Common myeloid progenitor, CD34-positive (primary cell): ENCODE results near the gene TEDC1.

Source experiments
- CTCF ChIA-PET: fragments of 350-600 bp; sonication (Branson Sonifier 250); formaldehyde crosslinking; loops from one replicate; lab custom pipeline; 2021; ENCODE audit warnings: antibody characterized with exemption; lab: Charles Lee
- POLR2A ChIA-PET: fragments of 350-600 bp; sonication (Branson Sonifier 250); formaldehyde crosslinking; loops from one replicate; lab custom pipeline; 2021; ENCODE audit warnings: antibody characterized with exemption; lab: Charles Lee
- DNase-seq, 3 donors: peaks; one replicate each; pipeline versions ENCODE4 v3.0.0 to v3.0.0-alpha.2; 2013
- H3K27ac ChIP-seq, 2 experiments: 1 replicate in 1 of 2; 2 replicates in 1 of 2; pipeline ENCODE4 v1.7.0; 2013; ENCODE audit warnings: inconsistent platforms in 2 of 2, low read length in 2 of 2, mild to moderate bottlenecking in 2 of 2, low read depth in 1 of 2, moderate library complexity in 1 of 2; ENCODE audit not compliant: severe bottlenecking in 2 of 2, insufficient read depth in 1 of 2, poor library complexity in 1 of 2
- H3K27me3 ChIP-seq, 5 experiments: replicated peaks in 2 of 5; 1 replicate in 3 of 5; 2 replicates in 2 of 5; pipeline versions ENCODE4 v1.6.1 to v1.7.0; 2013; ENCODE audit warnings: low read length in 4 of 5, mild to moderate bottlenecking in 2 of 5, moderate library complexity in 2 of 5, inconsistent platforms in 1 of 5; ENCODE audit not compliant: insufficient read depth in 5 of 5, control insufficient read depth in 4 of 5
- H3K36me3 ChIP-seq, 4 experiments: 1 replicate in 2 of 4; 2 replicates in 2 of 4; pipeline versions ENCODE4 v1.6.1 to v1.7.0; 2013; ENCODE audit warnings: low read length in 3 of 4, control low read depth in 1 of 4, mild to moderate bottlenecking in 1 of 4; ENCODE audit not compliant: control insufficient read depth in 4 of 4, insufficient read depth in 4 of 4
- H3K4me1 ChIP-seq, 4 experiments: 1 replicate in 3 of 4; 2 replicates in 1 of 4; pipeline versions ENCODE4 v1.6.1 to v1.7.1; 2013; ENCODE audit warnings: low read length in 3 of 4, mild to moderate bottlenecking in 3 of 4, control low read depth in 1 of 4, inconsistent platforms in 1 of 4, moderate library complexity in 1 of 4; ENCODE audit not compliant: control insufficient read depth in 4 of 4, insufficient read depth in 4 of 4; ENCODE audit errors: control extremely low read depth in 1 of 4
- H3K4me3 ChIP-seq, 7 experiments: 1 replicate in 4 of 7; 2 replicates in 3 of 7; pipeline versions ENCODE4 v1.5.1 to v1.7.0; 2013; ENCODE audit warnings: mild to moderate bottlenecking in 7 of 7, low read length in 6 of 7, moderate library complexity in 6 of 7, inconsistent platforms in 2 of 7, low read depth in 2 of 7, control low read depth in 1 of 7; ENCODE audit not compliant: insufficient read depth in 4 of 7, control insufficient read depth in 1 of 7; ENCODE audit errors: extremely low read depth in 1 of 7
- H3K9me3 ChIP-seq, 5 experiments: 1 replicate in 4 of 5; 2 replicates in 1 of 5; pipeline versions ENCODE4 v1.6.1 to v1.7.1; 2013; ENCODE audit warnings: low read length in 4 of 5, mild to moderate bottlenecking in 2 of 5, inconsistent platforms in 1 of 5, low read depth in 1 of 5, moderate library complexity in 1 of 5; ENCODE audit not compliant: control insufficient read depth in 4 of 5, insufficient read depth in 2 of 5; ENCODE audit errors: control extremely low read depth in 1 of 5
- WGBS: methylation state at CpG from one replicate; pipeline ENCODE4 v1.1.5; 2013; ENCODE audit not compliant: insufficient coverage; 5-methylcytosine and 5-hydroxymethylcytosine counted together

The TEDC1 gene

DNA sequence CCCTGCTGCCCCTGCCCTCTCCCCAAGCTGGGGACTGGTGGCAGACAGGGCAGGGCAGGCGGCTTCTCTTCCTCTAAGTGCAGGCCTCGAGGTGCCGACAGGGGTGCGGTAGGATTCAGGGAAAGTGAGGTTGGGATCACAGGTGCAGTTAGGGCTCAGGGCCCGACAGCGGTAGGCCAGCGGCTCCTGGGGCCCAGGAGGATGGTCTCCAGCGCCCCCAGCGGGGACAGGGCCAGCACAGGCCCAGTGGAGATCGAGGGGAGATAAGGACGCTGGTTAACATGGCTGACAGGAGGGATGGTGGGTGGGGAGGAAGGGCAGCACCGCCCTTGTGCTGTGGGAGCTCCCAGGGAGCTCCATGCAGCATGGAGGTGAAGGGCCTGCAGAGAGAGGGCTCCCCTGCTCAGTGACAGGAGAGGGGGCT, 5.3 kb upstream of the TEDC1 start:
- CTCF ChIA-PET = interaction anchor here (0.7 to 7.4 kb wide), 10 partner anchors 15 to 120 kb away, joined by 3 to 77 read pairs (median 4); no protein-coding TSS in a partner anchor
- peak overlapping the region in 4 of 7 experiments; percentile 21 to 81 (median 70) for H3K4me3 ChIP-seq
- H3K27ac ChIP-seq = no peak overlapping the region
- DNase-seq = peak; percentile 82 to 87 (median 85)
- peaks cover 0 to 42% (median 7%) of the 10 kb centered on the region in 5 experiments for H3K27me3 ChIP-seq
- no peaks in the 10 kb centered on the region for H3K36me3 ChIP-seq
- H3K9me3 ChIP-seq = no peaks in the 10 kb centered on the region
- H3K4me1 ChIP-seq = peaks cover 0 to 95% (median 79%) of the 10 kb centered on the region in 4 experiments
- 16% methylated on average over 12 of the region's 12 CpGs for WGBS
- POLR2A ChIA-PET = interaction anchor here (0.7 to 1.4 kb wide), 3 partner anchors 14 to 54 kb away, joined by 3 to 4 read pairs (median 3); no protein-coding TSS in a partner anchor

DNA sequence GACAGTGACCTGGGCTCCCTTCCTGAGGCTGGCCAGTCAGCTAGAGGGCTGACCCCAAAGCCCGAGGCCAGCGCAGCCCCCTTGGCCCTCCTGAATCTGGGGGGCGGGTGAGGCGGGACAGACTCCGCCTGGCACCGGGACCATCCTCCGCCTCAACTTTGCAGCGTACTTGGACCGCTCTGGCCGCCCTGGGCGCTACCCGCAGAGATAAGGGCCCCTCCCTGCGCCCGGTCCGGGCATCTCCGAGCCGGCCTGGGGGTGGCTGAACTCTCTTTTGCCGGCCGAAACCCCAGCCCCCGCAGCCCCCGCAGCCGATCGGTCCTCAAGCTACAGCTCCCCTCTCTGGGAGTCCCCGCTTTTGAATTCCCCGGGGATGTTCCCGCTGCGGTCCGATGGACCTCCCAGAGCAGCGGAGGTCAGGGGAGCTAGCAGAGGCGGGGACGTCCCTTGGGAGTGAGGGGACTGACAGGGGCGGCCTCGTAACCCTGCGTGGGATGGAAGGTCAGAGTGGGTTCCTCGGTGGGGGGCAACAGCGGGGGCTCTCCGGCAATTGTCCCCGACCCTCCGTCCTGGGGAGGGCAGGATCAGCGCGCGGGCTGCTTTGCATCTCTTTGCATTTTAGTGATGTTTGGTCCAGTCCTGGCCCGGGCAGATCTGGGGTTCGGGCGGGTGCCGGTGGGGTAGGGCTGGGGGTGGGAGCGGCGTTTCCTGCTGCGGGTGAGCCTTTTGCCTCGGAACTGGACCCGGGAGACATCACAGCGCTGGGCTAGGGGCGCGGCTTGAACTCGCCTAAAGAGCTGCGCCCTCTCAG, 4.7 kb upstream of the TEDC1 start, which contains the start of gene CRIP1:
TSS of gene CRIP1 (plus strand) at position 724 of the 811 bp plus-strand sequence. CDS start 374 bp downstream, outside the sequence.
- ChIA-PET CTCF (interaction anchor here (0.7 to 7.4 kb wide), 10 partner anchors 16 to 121 kb away, joined by 3 to 77 read pairs (median 4); no protein-coding TSS in a partner anchor), POLR2A (interaction anchor here (0.7 to 1.4 kb wide), 3 partner anchors 15 to 55 kb away, joined by 3 to 4 read pairs (median 3); no protein-coding TSS in a partner anchor)
- Histone ChIP-seq H3K36me3 (no peaks in the 10 kb centered on the region), H3K9me3 (no peaks in the 10 kb centered on the region), H3K4me1 (peaks cover 0 to 90% (median 74%) of the 10 kb centered on the region in 4 experiments), H3K27me3 (peaks cover 0 to 42% (median 7%) of the 10 kb centered on the region in 5 experiments), H3K4me3 (peak within 1 kb of the TSS; percentile 37 to 81 (median 61)), H3K27ac (peak within 1 kb of the TSS in 1 of 2 experiments; percentile 49)
- no peak for DNase-seq
- 5% methylated on average over 52 of the region's 56 CpGs for WGBS

DNA sequence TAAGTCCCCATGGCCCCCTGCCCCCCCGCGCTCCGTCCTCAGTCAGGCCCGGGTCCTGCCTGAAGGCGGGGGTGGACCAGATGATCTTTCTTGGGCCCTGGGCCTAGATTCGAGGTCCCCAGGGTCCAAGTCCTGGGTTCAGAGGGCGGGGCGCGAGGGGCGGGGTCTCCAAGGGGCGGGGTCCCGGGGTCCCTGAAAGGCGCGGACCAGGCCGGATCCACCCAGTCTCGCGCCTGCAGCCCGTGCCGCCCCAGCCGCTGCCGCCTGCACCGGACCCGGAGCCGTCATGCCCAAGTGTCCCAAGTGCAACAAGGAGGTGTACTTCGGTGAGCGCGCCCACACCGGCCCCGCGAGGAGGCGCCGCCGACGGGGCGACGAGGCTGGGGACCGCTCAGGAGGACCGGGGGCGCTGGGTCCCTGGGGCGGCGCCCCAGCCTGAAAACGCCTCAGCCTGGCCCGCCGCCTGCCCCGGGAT, 4.0 kb upstream of the TEDC1 start:
- peaks cover 0 to 91% (median 72%) of the 10 kb centered on the region in 4 experiments for H3K4me1 ChIP-seq
- H3K27me3 ChIP-seq = peaks cover 0 to 42% (median 7%) of the 10 kb centered on the region in 5 experiments
- peak overlapping the region; percentile 32 to 81 (median 61) for H3K4me3 ChIP-seq
- DNase-seq = no peak
- H3K9me3 ChIP-seq = no peaks in the 10 kb centered on the region
- H3K27ac ChIP-seq = peak overlapping the region in 1 of 2 experiments; percentile 49
- ChIA-PET POLR2A (interaction anchor here (1.4 kb wide), 1 partner anchor 39 kb away, joined by 3 read pairs; no protein-coding TSS in a partner anchor), CTCF (interaction anchor here (1.1 to 7.4 kb wide), 6 partner anchors 16 to 118 kb away, joined by 3 to 77 read pairs (median 4); no protein-coding TSS in a partner anchor)
- no peaks in the 10 kb centered on the region for H3K36me3 ChIP-seq
- under 1% methylated on average over 45 of the region's 45 CpGs for WGBS

DNA sequence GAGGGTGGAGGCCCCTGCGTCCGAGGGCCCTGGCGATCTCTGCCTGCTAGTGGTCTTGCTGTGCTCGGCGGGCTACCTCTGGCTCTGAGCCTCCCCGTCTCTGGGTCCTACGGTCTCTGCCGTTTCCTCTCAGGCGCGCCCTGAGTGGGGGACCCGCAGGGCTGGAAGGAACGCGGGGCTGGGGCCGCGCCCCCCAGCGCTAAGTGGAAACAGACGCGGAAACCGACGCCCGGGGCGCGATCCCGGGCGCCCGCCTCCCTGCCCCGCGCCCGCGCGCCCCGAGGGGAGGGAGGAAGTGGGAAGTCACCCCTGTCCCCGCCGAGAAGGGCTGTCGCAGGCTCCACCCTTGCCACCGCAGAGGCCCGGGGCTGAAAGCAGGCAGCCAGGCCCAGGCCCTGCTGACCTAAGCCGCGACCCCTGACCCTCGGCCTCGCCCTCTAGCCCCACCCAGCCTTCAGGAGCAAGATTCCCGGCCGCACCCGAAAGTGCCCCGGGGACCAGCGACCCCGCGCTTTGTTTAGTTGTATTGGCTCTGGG, 3.5 kb upstream of the TEDC1 start:
- ChIA-PET POLR2A (no interaction called here), CTCF (interaction anchor here (7.4 kb wide), 1 partner anchor 17 kb away, joined by 77 read pairs; no protein-coding TSS in a partner anchor)
- H3K4me3 ChIP-seq = peak overlapping the region; percentile 37 to 81 (median 61)
- peak overlapping the region in 1 of 2 experiments; percentile 49 for H3K27ac ChIP-seq
- peak in 2 of 3 donors; percentile 53 to 65 for DNase-seq
- H3K27me3 ChIP-seq = peaks cover 0 to 42% (median 7%) of the 10 kb centered on the region in 5 experiments
- 1% methylated on average over 39 of the region's 48 CpGs for WGBS
- H3K9me3 ChIP-seq = no peaks in the 10 kb centered on the region
- peaks cover 0 to 2% (median 0%) of the 10 kb centered on the region in 4 experiments for H3K36me3 ChIP-seq
- H3K4me1 ChIP-seq = peaks cover 0 to 88% (median 70%) of the 10 kb centered on the region in 4 experiments

DNA sequence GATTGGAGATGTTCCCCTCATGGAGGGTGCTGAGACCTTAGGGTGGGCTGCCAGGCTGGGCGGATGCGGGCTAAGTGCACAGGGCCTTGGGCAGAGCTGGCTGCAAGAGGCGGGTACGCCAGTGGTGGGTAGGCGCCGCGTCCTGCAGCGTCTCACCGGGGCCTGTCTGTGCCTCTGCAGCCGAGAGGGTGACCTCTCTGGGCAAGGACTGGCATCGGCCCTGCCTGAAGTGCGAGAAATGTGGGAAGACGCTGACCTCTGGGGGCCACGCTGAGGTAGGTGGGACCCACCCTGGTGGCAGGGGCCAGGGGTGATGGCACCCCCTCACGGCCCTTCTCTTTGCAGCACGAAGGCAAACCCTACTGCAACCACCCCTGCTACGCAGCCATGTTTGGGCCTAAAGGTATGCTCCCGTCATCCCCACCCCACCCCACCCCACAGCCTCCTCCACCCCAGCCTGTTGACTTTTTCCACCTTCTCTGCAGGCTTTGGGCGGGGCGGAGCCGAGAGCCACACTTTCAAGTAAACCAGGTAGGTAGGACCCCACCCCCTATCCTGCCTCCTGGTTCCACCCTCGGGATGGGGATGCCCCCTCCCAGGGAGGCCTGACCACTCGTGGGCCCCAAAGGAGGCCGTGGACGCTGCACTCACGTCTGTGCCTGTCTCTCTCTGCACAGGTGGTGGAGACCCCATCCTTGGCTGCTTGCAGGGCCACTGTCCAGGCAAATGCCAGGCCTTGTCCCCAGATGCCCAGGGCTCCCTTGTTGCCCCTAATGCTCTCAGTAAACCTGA, 2.9 kb upstream of the TEDC1 start:
- Histone ChIP-seq H3K4me3 (peak overlapping the region in 6 of 7 experiments; percentile 37 to 81 (median 66)), H3K36me3 (peaks cover 0 to 7% (median 2%) of the 10 kb centered on the region in 4 experiments), H3K27me3 (peaks cover 0 to 42% (median 7%) of the 10 kb centered on the region in 5 experiments), H3K4me1 (peaks cover 0 to 81% (median 66%) of the 10 kb centered on the region in 4 experiments), H3K27ac (no peak overlapping the region), H3K9me3 (no peaks in the 10 kb centered on the region)
- ChIA-PET CTCF (interaction anchor here (1.6 to 5.2 kb wide), 5 partner anchors 7 to 115 kb away, joined by 5 to 68 read pairs (median 28); no protein-coding TSS in a partner anchor), POLR2A (no interaction called here)
- 65% methylated on average over 20 of the region's 26 CpGs for WGBS
- DNase-seq = no peak
